Left ventricle myocardium superior (tissue), 1 donor: ENCODE data around the gene VAC14. TPM values are rescaled to one million over a fixed set of nuclear protein-coding genes. Genes with fewer than 3 reads are reported as not detected.

Experiments
- ATAC-seq: fragments of 200-7000 bp; cut with Tn5 transposase; one replicate; pipeline ENCODE4 v1.9.1; 2020; ENCODE audit warnings: mild to moderate bottlenecking, moderate library complexity
- DNase-seq: peaks from one replicate; pipeline ENCODE4 v3.0.0-alpha.2; 2020
- intact Hi-C: fragments of 100-400 bp; cut with micrococcal nuclease; formaldehyde crosslinking; loops from one replicate; pipeline ENCODE4 v1.11.0; 2022
- total RNA-seq: library from RNA; stranded (reverse); fragmentation: NEBNext Ultra II Directional; extraction: Animal tissue kit (Norgen Biotek cat#: 25700); gene quantifications from one replicate; pipeline ENCODE4 v1.2.1, GENCODE V29; 2021
- donor health status: DM: no; HTN: yes; CAD: no; lungs with severe emphysema.

VAC14 gene
- total RNA-seq, 1 donor from 2014 or later = 20.4 TPM

DNA sequence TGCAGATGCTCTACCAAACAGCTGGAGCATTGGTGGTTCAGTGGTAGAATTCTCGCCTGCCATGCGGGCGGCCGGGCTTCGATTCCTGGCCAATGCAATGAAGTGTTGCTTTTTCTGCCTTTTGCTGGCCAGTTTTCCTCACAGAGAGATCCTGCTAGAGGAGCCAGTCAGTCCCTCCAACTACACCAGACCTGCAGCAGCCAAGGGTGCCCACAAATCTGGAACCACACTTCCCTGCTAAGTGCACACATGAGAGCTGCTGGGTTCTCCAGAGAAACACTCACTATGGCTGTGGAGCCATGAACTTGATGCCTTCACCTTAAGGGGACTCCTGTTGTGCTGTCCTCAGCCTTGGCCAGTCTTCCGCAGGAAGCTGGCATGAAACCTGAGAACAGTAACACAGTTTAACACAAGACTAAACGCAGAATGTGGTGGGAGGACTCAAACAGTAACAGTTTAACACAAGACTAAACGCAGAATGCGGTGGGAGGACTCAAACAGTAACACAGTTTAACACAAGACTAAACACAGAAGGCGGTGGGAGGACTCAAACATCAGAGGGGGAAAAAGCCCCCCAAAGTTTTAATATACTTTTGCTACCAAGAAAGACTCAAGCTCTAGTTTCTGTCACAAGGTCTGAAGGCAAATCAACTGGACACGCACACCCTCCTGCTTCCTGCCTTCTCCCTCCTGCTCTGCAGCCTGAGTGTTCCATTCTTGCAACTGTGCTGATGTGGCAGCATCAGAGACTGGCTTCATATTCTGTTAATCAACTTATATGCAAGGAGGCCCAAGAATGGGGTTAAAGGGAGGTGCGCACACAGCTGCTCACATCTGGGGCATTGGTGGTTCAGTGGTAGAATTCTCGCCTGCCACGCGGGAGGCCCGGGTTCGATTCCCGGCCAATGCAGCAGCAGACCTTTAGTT is 12.0 kb downstream of the VAC14 start:
- intact Hi-C loops = no loop called here
- ATAC-seq (peak; percentile 56), DNase-seq (peak; percentile 64)

DNA sequence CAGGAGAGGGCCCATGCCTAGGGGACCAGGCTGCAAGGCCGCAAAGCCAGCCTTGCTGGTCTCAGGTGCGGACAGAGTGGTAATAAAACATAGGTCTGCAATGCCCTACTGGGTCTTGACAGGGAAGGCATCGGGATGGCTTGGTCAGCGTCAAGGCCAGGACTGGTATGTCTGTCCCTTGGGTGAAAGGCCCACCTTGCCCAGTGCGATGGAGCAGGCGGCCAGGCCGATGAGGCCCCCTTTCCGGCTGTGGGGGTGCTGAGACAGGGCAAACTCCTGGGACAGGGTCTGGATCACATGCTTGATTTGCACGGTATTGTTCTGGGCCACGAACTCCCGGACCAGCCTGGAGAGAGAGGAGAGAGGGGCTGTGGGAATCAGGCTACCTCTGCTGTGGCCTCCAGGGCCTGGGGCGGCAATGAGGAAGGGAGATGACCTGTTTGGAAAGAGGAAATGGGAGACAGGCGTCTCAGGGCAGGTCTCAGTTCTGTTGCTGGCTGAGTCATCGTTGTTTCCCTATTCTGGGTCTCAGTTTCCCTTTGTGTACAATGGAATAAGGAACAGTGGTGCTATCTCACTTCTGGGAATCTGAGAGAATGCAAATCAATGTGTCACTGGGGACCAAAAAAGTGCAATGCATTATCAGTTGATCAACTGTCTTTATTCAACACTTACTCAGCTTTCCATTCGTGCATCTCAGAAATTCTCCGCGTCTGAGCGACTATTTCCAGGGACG is 14.8 kb downstream of the VAC14 start:
- no peak for ATAC-seq
- intact Hi-C loops = no loop called here

DNA sequence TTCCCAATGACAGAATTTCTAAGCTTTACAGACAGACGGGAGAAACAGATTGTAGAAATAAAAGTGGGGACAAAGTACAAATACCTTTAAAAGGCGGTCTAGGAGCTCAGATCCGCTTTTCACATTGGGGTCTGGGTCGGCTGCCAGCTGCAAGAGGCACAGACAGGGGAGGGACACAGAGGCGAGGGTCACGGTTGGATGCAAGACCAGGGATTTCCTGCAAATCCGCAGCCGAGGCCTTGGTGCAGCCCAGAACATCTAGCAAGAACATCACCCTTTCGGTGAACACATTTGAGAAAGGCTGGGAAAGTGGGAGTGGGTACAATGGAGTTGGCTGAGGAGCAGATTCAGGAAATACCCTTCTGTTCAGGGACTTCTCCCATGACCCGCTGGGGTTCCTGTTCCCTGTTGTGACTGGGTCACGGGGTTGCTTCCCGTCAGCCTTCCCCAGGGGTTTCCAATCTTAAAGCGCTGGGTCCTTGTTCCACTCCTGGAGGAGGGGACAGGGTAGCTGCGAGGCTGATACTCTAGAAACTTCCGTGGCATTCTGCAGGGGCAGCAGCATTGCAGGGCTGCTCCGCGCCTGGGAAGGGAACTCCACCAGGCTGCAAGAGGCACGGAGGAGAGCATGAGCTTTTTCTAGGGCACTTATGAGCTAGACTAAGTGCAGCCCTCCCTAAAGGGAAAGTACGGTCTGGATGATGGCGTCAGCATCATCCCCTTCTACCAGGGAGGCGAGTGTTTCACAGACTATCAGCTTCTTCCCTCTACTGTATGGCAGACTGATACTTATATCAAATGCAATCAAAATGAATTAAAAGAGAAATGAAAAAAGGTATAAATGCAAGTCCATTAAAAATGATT is 16.0 kb downstream of the VAC14 start:
- no peak for ATAC-seq
- DNase-seq = peak; percentile 20
- intact Hi-C loops = no loop called here

More for the DNA sequence above, 14.8 kb downstream of the VAC14 start:
- peak; percentile 25 for DNase-seq

GRCh38 chr16:70782237-70782636 is 18.7 kb downstream of the VAC14 start:
- no peak for ATAC-seq
- DNase-seq = no peak
- intact Hi-C loops = no loop called here

GRCh38 chr16:70781800-70782199 is 19.2 kb downstream of the VAC14 start:
- ATAC-seq (peak; percentile 54), DNase-seq (peak; percentile 71)
- intact Hi-C loops = no loop called here

GRCh38 chr16:70780546-70780945 is 20.4 kb downstream of the VAC14 start:
- ATAC-seq (no peak), DNase-seq (no peak)
- intact Hi-C loops = no loop called here

GRCh38 chr16:70779361-70779760 is 21.6 kb downstream of the VAC14 start:
- ATAC-seq = peak; percentile 6
- intact Hi-C loops = loop anchor here (10.0 kb wide), 1 partner anchor 95 kb away; the partner anchor contains the start of gene MTSS2
- DNase-seq = no peak

- DNase-seq (peak; percentile 62), ATAC-seq (peak; percentile 77)
- intact Hi-C loops = loop anchor here (10.0 kb wide), 1 partner anchor 94 kb away; the partner anchor contains the start of gene MTSS2
These were observed 22.1 kb downstream of the VAC14 start for GRCh38 chr16:70778901-70779309.

DNA sequence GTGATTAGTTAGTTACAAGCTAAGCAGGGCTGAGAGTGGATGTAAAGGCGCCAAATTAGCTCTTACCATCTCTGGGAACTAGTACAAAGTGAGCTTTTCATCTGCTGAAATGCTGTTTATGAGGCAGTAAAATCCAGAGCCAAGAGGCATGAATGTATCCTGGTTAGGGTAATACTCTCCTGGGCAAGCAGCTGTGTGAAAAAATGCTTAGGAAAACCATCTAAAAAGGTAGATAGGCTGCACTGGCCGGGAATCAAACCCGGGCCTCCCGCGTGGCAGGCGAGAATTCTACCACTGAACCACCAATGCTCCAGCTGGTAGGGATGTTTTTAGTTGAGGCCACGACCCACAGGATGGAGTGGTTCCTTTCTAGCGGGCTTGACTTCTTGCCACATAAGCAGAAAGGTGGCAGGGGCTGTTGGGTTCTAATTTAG is 23.0 kb downstream of the VAC14 start:
- intact Hi-C loops = loop anchor here (10.0 kb wide), 1 partner anchor 93 kb away; the partner anchor contains the start of gene MTSS2
- no peak for ATAC-seq

GRCh38 chr16:70777496-70777895 is 23.5 kb downstream of the VAC14 start:
- DNase-seq = peak; percentile 22
- no peak for ATAC-seq
- intact Hi-C loops = loop anchor here (10.0 kb wide), 1 partner anchor 93 kb away; the partner anchor contains the start of gene MTSS2

More for the DNA sequence above, 23.0 kb downstream of the VAC14 start:
- DNase-seq = no peak

- ATAC-seq (no peak), DNase-seq (peak; percentile 4)
- intact Hi-C loops = loop anchor here (10.0 kb wide), 1 partner anchor 91 kb away; the partner anchor contains the start of gene MTSS2
These were observed 25.6 kb downstream of the VAC14 start for GRCh38 chr16:70775399-70775798.

DNA sequence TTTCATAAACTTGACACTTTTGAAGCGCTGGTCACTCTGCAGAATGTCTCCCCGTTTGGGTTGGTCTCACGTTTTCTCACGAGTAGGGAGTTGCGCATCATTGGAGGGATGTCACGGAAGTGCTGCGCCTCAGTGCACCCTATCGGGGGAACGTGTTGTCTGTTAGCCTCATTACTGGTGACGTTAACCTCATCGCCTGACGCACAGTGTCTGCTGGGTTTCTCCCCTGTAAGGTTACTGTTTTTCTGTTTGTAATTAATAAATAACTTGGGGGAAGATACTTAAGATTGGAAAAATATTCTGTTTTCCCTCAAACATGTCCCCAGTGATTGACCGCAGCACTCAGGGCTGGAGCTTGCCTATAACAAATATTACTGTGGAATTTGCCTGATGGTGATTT is 26.7 kb downstream of the VAC14 start:
- intact Hi-C loops = loop anchor here (10.0 kb wide), 1 partner anchor 89 kb away; the partner anchor contains the start of gene MTSS2
- ATAC-seq = no peak
- no peak for DNase-seq

- ATAC-seq (peak; percentile 42), DNase-seq (no peak)
- intact Hi-C loops = loop anchor here (10.0 kb wide), 1 partner anchor 88 kb away; the partner anchor contains the start of gene MTSS2
These were observed 28.5 kb downstream of the VAC14 start for GRCh38 chr16:70772493-70772892.

DNA sequence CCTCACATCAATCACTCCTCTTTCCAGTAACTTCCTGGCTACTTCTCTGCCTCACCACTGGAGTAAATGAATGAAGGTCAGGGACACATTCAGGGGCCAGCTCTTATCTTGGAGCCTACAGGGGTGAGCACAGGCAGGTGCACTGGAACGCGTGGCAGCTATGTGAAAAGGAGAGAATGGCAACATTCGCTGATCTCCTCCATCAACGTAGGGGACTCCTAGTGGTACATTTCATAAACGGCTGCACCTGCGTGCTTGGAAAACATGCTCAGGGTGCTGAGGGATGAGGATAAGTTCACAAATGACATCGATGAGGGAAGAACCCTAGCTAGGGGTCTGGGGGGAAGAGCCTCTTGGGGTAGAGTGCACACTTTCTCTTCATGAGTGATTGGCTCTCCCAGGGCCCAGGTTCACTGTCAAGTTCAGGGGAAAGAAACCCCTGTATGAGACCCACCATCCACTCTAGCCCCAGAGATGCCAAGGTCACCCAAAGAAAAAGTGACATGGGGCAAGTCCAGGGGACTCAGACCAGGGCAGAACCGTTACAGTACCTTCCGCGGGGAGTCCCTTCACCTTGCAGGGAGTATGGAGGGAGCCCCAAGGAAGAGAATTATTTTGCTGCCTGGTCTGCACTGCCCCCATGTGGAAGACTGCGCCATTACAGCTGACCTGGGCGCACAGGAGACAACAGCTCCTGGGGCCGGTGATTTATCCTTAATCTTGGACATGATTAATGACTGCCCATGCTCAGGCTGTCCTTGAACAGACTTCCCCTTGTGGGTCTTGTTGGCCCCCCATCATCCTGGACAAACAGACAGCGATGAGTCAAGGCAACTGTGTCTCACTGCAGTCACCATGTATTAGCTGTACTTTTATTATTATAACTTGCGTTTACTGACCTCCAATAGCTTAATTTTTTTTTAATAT is 30.1 kb downstream of the VAC14 start:
- ATAC-seq (peak; percentile 77), DNase-seq (peak; percentile 68)
- intact Hi-C loops = loop anchor here (10.0 kb wide), 1 partner anchor 86 kb away; the partner anchor contains the start of gene MTSS2

GRCh38 chr16:70770291-70770625 is 30.7 kb downstream of the VAC14 start:
- ATAC-seq (no peak), DNase-seq (no peak)
- intact Hi-C loops = loop anchor here (10.0 kb wide), 1 partner anchor 85 kb away; the partner anchor contains the start of gene MTSS2

GRCh38 chr16:70769761-70770160 is 31.2 kb downstream of the VAC14 start:
- intact Hi-C loops = loop anchor here (10.0 kb wide), 1 partner anchor 85 kb away; the partner anchor contains the start of gene MTSS2
- no peak for DNase-seq
- ATAC-seq = no peak

- no peak for ATAC-seq
- intact Hi-C loops = no loop called here
- no peak for DNase-seq
These were observed 31.8 kb downstream of the VAC14 start for GRCh38 chr16:70769131-70769530.

- ATAC-seq (no peak), DNase-seq (no peak)
- intact Hi-C loops = no loop called here
These were observed 32.8 kb downstream of the VAC14 start for GRCh38 chr16:70768203-70768580.
